GM19324 (cell line): Measurements from ENCODE around the gene RNF114.
"Not testable (repeated sequence)": the region's sequence is repeated elsewhere in the genome, so short reads cannot be mapped to it uniquely, and the experiment has no call there.

Source experiments
- ATAC-seq: cut with Tn5 transposase; IDR thresholded peaks from one replicate; pipeline ENCODE4 v1.9.1; 2021; ENCODE audit warnings: mild to moderate bottlenecking, moderate library complexity; ENCODE audit not compliant: unreplicated experiment, low FRiP score

Gene RNF114

DNA sequence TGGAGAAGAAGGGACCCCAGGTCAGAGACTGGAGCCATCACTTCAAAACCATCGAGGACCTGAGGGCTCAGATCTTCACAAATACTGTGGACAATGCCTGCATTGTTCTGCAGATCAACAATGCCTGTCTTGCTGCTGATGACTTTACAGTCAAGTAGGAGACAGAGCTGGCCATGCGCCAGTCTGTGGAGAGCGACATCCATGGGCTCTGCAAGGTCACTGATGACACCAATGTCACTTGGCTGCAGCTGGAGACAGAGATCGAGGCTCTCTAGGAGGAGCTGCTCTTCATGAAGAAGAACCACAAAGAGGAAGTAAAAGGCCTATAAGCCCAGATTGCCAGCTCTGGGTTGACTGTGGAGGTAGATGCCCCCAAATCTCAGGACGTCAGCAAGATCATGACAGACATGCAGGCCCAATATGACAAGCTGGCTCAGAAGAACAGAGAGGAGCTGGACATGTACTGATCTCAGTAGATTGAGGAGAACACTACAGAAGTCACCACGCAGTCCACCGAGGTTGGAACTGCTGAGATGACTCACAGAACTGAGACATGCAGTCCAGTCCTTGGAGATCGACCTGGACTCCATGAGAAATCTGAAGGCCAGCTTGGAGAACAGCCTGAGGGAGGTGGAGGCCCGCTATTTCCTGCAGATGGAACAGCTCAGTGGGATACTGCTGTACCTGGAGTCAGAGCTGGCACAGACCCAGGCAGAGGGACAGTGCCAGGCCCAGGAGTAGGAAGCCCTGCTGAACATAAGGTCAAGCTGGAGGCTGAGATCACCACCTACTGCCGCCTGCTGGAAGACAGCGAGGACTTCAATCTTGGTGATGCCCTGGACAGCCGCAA lies 21.1 kb downstream of the RNF114 start:
- not testable (repeated sequence) for ATAC-seq

GRCh38 chr20:49961413-49961812 lies 25.2 kb downstream of the RNF114 start:
- ATAC-seq: no peak

DNA sequence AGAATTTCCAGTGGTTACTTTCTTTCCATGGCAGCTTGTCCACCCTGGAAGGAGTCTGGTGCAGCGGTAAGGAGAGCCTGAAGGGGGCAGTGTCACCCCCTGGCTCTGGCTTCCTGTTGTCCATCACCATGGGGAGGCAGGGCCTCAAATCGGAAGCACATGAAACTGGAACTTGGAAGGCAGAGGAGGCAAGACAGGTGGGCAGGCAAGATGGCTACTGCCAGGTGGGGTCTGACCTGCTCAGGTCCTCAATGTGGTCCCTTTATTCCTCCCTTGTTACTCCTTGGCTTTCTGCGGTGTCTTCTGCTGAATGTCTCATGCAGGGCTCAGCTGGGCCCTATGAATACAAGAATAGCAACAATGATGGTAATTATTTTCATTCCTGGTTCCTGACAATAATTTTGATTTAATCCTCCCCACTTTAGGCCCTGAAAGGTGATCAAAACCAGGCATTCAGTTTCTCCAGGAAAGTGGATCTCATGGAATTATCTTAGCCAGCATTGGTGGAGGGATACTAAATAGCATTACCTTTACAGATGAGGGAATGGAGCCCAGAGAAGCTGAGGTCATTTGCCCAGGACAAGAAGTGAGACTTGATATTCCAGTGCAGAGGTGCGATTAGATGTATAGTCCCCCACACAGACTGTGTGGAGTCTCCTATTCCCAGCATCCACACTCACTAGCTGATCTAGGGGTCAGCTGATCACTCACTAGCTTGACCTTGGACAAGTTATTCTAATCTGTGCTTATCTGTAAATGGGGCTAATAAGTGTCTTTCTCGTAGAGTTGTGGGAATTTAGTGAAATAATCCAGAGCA lies 29.0 kb downstream of the RNF114 start:
- ATAC-seq: no peak

DNA sequence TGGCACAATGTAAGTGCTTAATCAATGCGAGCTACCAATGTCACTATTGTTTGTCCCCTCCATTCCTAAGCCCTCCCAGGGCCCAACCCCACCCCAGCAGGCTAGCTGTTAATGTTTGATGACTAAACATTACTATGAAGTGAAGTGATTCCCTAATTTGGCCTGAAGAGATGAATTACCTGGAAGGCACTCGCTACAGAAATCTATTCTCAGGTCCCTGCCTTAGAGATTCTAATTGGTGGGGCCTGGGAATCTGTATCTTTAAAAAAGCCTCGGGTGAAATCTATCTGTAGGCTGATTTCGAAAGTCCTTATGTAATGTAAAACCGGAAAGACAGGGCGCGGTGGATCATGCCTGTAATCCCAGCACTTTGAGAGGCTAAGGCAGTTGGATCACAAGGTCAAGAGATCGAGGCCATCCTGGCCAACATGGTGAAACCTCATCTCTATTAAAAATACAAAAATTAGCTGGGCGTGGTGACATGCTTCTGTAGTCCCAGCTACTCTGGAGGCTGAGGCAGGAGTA lies 29.6 kb downstream of the RNF114 start:
- ATAC-seq: no peak

DNA sequence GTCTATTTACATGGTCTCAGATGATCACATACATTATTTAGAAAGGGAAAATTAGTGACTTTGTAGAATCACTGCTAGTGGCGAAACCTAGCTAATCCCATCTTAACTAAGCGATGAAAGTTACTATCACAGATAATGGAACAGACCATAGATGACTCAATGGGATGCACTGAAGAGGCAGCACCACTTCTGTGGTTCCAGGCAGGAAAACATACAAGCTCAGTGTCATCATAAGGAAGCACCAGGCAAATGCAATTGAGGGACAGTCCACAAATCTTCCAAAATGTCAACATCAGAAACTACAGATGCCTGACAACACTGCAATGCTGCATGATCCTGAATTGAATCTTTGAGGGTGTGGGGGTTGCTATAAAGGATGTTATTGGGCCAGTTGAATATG lies 30.7 kb downstream of the RNF114 start:
- no peak for ATAC-seq

- no peak for ATAC-seq
These were observed 33.0 kb downstream of the RNF114 start for GRCh38 chr20:49969234-49969633.

- no peak for ATAC-seq
These were observed 33.7 kb downstream of the RNF114 start for GRCh38 chr20:49969946-49970345.

DNA sequence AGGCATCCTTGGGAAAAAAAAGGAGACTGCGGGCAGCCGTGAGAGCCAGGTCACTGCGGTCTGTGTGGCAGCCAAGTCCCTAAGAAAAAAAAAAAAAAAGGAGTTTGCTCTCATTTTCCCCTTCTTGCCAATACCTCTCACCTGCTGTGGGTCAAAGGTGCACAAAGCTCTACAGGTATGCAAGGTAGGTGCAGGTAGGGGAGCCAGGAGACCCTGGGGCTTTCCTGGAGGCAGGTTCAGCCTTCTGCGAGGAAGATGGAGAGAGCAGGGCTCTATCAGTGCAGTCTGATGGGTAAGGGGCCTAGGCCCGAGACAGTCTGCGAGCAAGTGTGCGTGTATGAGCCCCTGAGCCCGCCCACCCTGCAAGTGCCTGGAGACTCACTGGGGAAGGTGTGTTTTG lies 34.3 kb downstream of the RNF114 start:
- no peak for ATAC-seq

DNA sequence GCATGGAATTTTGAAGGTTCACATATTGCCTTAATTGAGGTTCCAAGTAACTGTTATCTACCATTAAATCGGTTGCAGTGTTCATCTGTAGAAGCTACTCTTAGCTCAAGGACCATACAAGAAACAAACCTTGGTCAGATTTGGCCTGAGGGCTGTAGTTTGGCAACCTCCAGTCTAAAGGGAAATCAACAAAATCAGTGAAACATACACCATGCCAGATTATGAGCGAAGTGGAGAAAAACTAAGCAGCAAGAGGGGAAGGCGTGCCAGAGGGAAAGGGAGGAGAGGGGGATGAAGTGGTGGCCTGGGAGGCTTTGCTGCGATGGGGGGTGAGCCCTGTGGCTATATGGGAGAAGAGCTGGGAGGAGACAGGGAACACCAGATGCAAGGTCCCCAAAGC lies 37.8 kb downstream of the RNF114 start:
- no peak for ATAC-seq

GRCh38 chr20:49976542-49976941 lies 40.3 kb downstream of the RNF114 start:
- ATAC-seq: no peak

GRCh38 chr20:49977740-49978139 lies 41.5 kb downstream of the RNF114 start:
- not testable (repeated sequence) for ATAC-seq

DNA sequence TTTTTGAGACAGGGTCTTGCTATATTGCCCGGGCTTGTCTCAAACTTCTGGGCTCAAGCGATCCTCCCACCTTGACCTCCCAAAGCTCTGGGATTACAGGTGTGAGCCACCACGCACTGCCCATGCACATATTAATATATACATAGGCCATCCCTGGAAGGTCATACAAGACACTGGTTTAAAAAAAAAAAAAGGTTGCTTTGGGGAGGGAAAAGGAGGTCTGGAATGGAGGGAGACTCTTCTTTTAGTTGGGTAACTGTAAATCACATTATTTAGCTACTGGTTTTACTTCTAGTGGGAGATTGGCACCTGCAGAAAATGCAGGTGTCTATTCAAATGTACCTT lies 42.5 kb downstream of the RNF114 start:
- no peak for ATAC-seq

DNA sequence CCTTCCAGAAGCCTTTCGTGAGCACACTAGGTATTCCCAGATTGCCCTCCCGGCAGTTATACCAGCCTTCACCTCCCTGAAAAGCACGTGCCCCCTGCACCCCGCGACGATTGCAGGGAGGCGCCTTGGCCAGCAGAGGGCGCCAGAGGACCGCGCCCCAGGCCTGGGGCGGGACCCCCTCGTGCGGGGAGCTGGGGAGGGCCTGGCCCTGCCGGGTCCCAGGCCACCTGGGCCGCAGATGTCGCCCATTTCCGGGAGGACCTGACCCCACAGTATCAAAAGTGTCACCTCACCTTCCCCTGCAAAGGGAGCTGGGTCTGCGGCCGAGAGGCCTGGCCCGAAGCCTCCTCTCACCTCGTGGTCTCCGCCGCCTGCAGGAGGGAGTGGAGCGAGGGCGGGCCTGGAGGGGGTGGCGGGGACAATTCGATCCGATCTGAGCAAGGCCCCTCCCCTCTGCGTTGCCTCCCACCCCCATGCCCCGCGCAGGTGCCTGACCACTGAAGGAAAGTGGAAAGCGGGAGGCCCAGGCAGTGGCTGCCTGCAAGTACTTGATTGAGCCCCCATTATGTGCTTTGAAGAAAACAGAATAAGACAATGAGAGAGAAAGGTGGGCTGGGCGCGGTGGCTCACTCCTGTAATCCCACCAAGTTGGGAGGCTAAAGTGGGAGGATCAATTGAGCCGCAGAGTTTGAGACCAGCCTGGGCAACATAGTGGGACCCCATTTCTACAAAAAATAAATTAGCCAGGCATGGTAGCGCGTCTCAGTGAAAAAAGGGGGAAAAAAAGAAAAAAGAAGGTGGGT lies 43.0 kb downstream of the RNF114 start:
- no peak for ATAC-seq

DNA sequence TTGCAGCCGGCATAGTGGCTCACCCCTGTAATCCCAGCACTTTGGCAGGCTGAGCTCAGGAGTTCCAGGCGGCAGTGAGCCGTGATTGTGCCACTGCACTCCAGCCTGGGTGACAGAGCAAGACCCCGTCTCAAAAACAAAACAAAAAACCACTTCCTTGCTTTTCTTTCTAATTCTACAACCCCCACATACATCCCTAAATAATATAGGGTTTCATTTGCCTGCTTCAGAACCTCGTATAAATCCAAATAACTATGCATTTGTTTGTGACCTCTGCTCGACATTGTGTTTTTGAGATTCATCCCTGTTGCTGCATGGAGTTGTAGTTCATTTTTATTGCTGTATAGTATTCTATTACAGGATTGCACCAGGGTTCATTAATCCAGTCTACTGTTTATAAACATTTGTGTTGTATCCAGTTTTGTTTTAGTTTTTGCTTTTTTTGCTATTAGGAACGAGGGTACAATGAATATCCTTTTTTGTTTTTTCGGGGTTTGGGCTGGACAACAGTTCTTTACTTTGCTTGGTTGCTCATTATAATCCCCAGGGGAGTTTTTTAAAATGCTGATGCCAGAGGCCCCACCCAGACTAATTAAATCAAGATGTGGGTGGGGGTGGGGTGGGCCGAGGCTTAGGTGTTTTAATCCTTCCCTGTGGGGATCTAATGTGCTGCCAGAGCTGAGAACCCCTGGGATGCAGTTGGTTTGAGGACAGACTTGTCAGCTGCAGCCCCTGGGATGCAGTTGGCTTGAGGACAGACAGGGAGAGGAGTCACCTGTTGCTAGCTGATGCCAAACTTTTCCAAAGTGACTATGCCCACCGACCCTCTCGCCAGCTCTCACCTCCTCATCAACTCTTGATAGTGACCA lies 44.2 kb downstream of the RNF114 start:
- no peak for ATAC-seq

DNA sequence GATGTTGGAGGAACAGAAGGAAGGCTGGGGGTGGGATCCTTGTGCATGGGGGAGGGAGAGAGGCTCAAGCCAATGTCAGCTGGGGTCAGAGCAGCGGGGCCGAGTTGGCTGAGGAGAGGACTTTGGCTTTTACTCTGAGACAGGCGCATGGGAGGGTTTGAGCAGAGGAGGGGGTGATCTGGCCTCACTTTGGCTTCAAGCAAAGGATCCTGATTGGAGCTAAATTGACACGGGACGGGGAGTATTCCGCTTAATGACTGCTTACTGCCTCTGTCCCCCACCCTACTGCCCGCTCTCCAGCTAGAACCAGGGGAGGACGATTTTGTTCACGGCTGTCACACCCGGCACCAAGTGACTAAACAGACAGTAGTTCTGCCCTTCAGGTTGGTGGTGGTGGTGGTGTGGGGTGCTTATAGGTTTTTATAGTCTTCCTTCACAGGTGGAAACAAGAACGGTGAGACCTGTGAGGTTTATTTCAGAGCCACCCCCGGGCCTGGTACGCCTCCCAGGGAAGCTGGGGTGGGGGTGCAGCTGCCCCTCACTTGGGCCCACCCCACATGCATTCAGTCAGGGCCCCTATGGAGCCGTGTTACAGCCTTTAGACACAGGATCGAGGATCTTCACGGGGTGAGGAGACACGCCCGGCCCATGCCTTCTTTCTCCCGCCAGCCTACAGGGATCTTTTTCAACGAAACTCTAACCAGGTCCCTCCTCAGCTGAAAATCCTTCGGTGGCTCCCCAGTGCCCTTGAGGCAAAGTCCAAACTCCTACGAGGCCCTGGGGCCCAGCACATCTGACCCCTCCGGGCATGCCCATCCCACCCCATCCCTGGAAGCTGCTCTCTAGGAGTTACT lies 45.2 kb downstream of the RNF114 start:
- ATAC-seq: no peak

DNA sequence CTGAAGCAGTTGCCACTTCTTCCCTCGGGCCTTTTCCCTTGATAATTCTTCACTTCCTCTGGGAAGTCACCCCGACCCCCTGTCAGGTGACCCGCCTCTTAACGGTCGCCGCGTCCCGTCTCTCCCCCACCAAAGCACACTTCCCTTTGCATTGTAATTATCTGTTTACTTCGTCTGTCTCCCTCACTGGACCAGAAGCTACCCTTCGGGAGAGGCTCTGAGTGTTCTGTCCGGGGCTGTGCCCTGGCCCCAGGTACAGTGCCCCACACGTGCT lies 45.8 kb downstream of the RNF114 start:
- ATAC-seq: no peak

- ATAC-seq: peak; percentile 79
These were observed 46.3 kb downstream of the RNF114 start, which contains the start of gene SNAI1 for GRCh38 chr20:49982346-49983122. Gene SNAI1 (plus strand): TSS chr20:49982980. CDS start chr20:49983060, 80 bp downstream.

DNA sequence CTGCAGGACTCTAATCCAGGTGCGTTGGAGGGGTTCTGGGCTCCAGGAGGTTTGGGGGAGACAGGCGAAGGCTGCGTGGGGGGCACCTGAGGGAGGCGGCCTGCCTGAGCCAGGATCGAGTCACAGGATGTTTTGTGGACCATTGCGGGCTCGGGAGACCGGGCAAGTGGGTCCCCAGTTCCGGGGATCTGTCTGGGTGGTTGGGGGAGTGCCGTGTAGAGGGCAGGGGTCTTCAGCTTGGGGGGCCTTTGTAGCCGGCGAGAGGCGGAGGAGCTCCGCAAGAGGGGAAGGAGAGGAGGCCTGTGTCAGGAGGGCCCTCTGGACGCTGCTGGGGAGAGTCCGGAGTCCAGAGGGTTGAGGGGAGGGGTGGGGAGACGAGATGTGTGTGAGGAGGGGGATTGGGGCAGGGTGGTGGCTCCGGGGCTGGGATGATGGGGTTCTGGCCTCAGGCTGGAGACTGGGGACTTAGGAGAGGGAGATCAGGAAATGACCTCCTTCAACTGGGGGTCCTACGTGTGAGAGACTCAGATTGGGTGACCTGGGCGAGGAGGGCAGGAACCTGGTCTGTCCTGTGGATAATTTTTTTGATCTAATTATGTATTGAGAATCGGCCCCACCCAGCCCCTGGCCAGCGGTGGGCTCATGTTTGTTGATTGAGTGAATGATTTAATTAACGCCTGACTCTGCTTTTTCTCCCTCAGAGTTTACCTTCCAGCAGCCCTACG lies 47.1 kb downstream of the RNF114 start:
- no peak for ATAC-seq
